ENCODE data around the gene SERINC2. TPM values are rescaled to one million over a fixed set of nuclear protein-coding genes. Genes with fewer than 3 reads are reported as not detected.

Gene SERINC2
- total and polyA plus RNA-seq, 2 donors (not counting 1 experiment from before 2014, with no cell fraction given), result 0.75 to 1.4 TPM

GRCh38 chr1:31434979-31435378, 22.0 kb downstream of the SERINC2 start:
- WGBS (ENCODE audit: insufficient coverage), result 92% methylated on average over 10 of the region's 12 CpGs

More at GRCh38 chr1:31434979-31435378, 22.0 kb downstream of the SERINC2 start:
- TF ChIP-seq CTCF (IDR thresholded peaks at IDR 0.05) (no peak), EZH2 (IDR thresholded peaks at IDR 0.05; ENCODE audit: borderline replicate concordance, insufficient read depth, low read depth, low read length, poor library complexity, severe bottlenecking) (no peak)
- Histone ChIP-seq H3K79me2 (ENCODE audit: control insufficient read depth, insufficient read depth, low read length) (no peaks in the 10 kb centered on the region), H3K9ac (ENCODE audit: low read length) (no peak overlapping the region), H2AFZ (ENCODE audit: insufficient read depth, low read depth, low read length, poor library complexity, severe bottlenecking) (no peak overlapping the region), H4K20me1 (ENCODE audit: control insufficient read depth, insufficient read depth, low read length, poor library complexity, severe bottlenecking) (no peaks in the 10 kb centered on the region), H3K9me3 (ENCODE audit: control extremely low read depth in 1 of 3, control insufficient read depth in 2 of 3, insufficient read depth in 1 of 3, low read length in 2 of 3) (no peaks in the 10 kb centered on the region), H3K27ac (ENCODE audit: low read length in 2 of 2) (no peak overlapping the region), H3K4me2 (replicated peaks; ENCODE audit: low read depth, low read length, poor library complexity, severe bottlenecking) (no peak overlapping the region), H3K4me1 (ENCODE audit: control insufficient read depth in 2 of 2, insufficient read depth in 2 of 2, low read length in 2 of 2) (peaks cover 6 to 21% of the 10 kb centered on the region in 2 donors), H3K27me3 (replicated peaks in 1 of 4; ENCODE audit: control extremely low read depth in 1 of 4, control insufficient read depth in 3 of 4, insufficient read depth in 4 of 4, low read length in 3 of 4) (no peaks in the 10 kb centered on the region), H3K36me3 (replicated peaks in 1 of 2; ENCODE audit: control extremely low read depth in 1 of 2, control insufficient read depth in 1 of 2, extremely low read depth in 1 of 2, insufficient read depth in 2 of 2, low read length in 1 of 2) (no peaks in the 10 kb centered on the region), H3K4me3 (ENCODE audit: control extremely low read depth in 1 of 5, extremely low read depth in 1 of 5, insufficient read depth in 1 of 5, low read depth in 2 of 5, low read length in 4 of 5) (no peak overlapping the region)
- H3K27me3 Mint-ChIP-seq, result no peaks in the 10 kb centered on the region
- intact Hi-C loops (cut with micrococcal nuclease), result no loop called here
- peaks cover 35% of the 10 kb centered on the region for H3K4me1 Mint-ChIP-seq
- DNase-seq (peak; percentile 8), ATAC-seq (ENCODE audit: low read depth) (no peak)
- POLR2A ChIA-PET, result no interaction called here
- H3K9me3 Mint-ChIP-seq (ENCODE audit: insufficient read depth), result no peaks in the 10 kb centered on the region
- peak overlapping the region; percentile 52 for H3K4me3 Mint-ChIP-seq
- CTCF ChIA-PET, result no interaction called here
- peak overlapping the region; percentile 83 for H3K27ac Mint-ChIP-seq
